ENCODE measurements around the gene CUBN.

GRCh38 chr10:16816171-16816570, 313.4 kb downstream of the CUBN start:
- TF ChIP-seq CTCF (conservative IDR thresholded peaks at IDR 0.05 in 1 of 2, IDR thresholded peaks at IDR 0.05 in 1 of 2; ENCODE audit: extremely low read depth in 1 of 2, insufficient read depth in 1 of 2, low read depth in 1 of 2, low read length in 2 of 2) (no peak), EZH2 (IDR thresholded peaks at IDR 0.05; ENCODE audit: borderline replicate concordance, low read length) (no peak)

Data from mammary epithelial cell (primary cell).